IMR-90 (cell line): Measurements from ENCODE around the gene SNX33. TPM values are rescaled to one million over a fixed set of nuclear protein-coding genes. Genes with fewer than 3 reads are reported as not detected.
"Not testable (repeated sequence)": the region's sequence is repeated elsewhere in the genome, so short reads cannot be mapped to it uniquely, and the experiment has no call there.

Experiments
- ATAC-seq: fragments of 200-7000 bp; cut with Tn5 transposase; 2 replicates; pipeline ENCODE4 v1.9.1; 2020; ENCODE audit warnings: low read depth, mild to moderate bottlenecking, moderate library complexity
- BruUV-seq: library from RNA; stranded (reverse); fragments of 400-500 nt; replicated peaks from 2 replicates; lab custom pipeline; 2021; lab: Mats Ljungman, UMichigan
- CTCF ChIA-PET: fragments of 300-600 bp; formaldehyde crosslinking; extraction: SDS; loops from one replicate; lab custom pipeline; 2021; ENCODE audit warnings: antibody characterized with exemption; lab: Yijun Ruan, JAX
- POLR2A ChIA-PET: fragments of 300-600 bp; sonication (Branson Sonifier 250); formaldehyde crosslinking; loops from one replicate; lab custom pipeline; 2022; ENCODE audit warnings: antibody characterized with exemption; ENCODE audit not compliant: unreplicated experiment; lab: Charles Lee
- DNase-seq: peaks from one replicate; pipeline ENCODE4 v3.0.0; 2013
- H2AFZ ChIP-seq: replicated peaks from 2 replicates; pipeline ENCODE3; 2013; ENCODE audit warnings: low read length, mild to moderate bottlenecking; ENCODE audit not compliant: poor library complexity
- H2AK5ac ChIP-seq: 2 replicates; pipeline ENCODE4 v1.6.1; 2013; ENCODE audit warnings: low read depth, low read length, inconsistent platforms
- H2AK9ac ChIP-seq: replicated peaks from 2 replicates; pipeline ENCODE3; 2013; ENCODE audit warnings: mild to moderate bottlenecking, low read depth, low read length, moderate library complexity; ENCODE audit not compliant: poor library complexity
- H2BK120ac ChIP-seq: 2 replicates; pipeline ENCODE4 v1.6.1; 2013; ENCODE audit warnings: low read depth, low read length, inconsistent platforms
- H2BK15ac ChIP-seq: 3 replicates; pipeline ENCODE4 v1.6.1; 2013; ENCODE audit warnings: low read depth, low read length, inconsistent platforms
- H2BK20ac ChIP-seq: 2 replicates; pipeline ENCODE4 v1.6.1; 2013; ENCODE audit warnings: low read depth, mild to moderate bottlenecking, inconsistent platforms, low read length, moderate library complexity
- H2BK5ac ChIP-seq: 2 replicates; pipeline ENCODE4 v1.6.1; 2013; ENCODE audit warnings: mild to moderate bottlenecking, low read depth, low read length, inconsistent platforms; ENCODE audit not compliant: poor library complexity, severe bottlenecking
- H3K14ac ChIP-seq: replicated peaks from 2 replicates; pipeline ENCODE4 v1.6.1; 2013; ENCODE audit warnings: low read depth, low read length, inconsistent platforms
- H3K18ac ChIP-seq: 2 replicates; pipeline ENCODE4 v1.6.1; 2013; ENCODE audit warnings: low read depth, low read length, control low read depth
- H3K23ac ChIP-seq: 2 replicates; pipeline ENCODE4 v1.6.1; 2013; ENCODE audit warnings: low read depth, low read length, inconsistent platforms
- H3K27ac ChIP-seq: 2 replicates; pipeline ENCODE4 v1.5.1; 2013; ENCODE audit warnings: mild to moderate bottlenecking, control low read depth, low read length; ENCODE audit not compliant: insufficient read depth
- H3K27me3 ChIP-seq: 2 replicates; pipeline ENCODE4 v1.6.1; 2013; ENCODE audit warnings: low read length; ENCODE audit not compliant: control insufficient read depth, insufficient read depth
- H3K36me3 ChIP-seq: 2 replicates; pipeline ENCODE4 v1.6.1; 2013; ENCODE audit warnings: low read length, mixed read lengths; ENCODE audit not compliant: control insufficient read depth, insufficient read depth
- H3K4ac ChIP-seq: 2 replicates; pipeline ENCODE4 v1.6.1; 2013; ENCODE audit warnings: low read depth, low read length, inconsistent platforms
- H3K4me1 ChIP-seq: 2 replicates; pipeline ENCODE4 v1.6.1; 2013; ENCODE audit warnings: low read length, mixed read lengths; ENCODE audit not compliant: control insufficient read depth, insufficient read depth
- H3K4me2 ChIP-seq: 2 replicates; pipeline ENCODE4 v1.6.1; 2013; ENCODE audit warnings: low read depth, mild to moderate bottlenecking, control low read depth, low read length, moderate library complexity
- H3K4me3 ChIP-seq: 2 replicates; pipeline ENCODE4 v1.5.1; 2013; ENCODE audit warnings: low read depth, mild to moderate bottlenecking, control low read depth, low read length, moderate library complexity; ENCODE audit not compliant: insufficient read depth
- H3K56ac ChIP-seq: 2 replicates; pipeline ENCODE4 v1.6.1; 2013; ENCODE audit warnings: low read length, inconsistent platforms; ENCODE audit not compliant: insufficient read depth; ENCODE audit errors: extremely low read depth
- H3K79me1 ChIP-seq, 2 experiments: 2 replicates each; pipeline ENCODE4 v1.6.1; 2013; ENCODE audit warnings: low read length in 2 of 2, inconsistent platforms in 1 of 2, low read depth in 1 of 2
- H3K9ac ChIP-seq: 2 replicates; pipeline ENCODE4 v1.6.1; 2013; ENCODE audit warnings: low read depth, low read length, control low read depth
- H3K9me1 ChIP-seq: 2 replicates; pipeline ENCODE4 v1.6.1; 2013; ENCODE audit warnings: low read length, inconsistent platforms; ENCODE audit not compliant: insufficient read depth
- H3K9me3 ChIP-seq: 2 replicates; pipeline ENCODE4 v1.6.1; 2013; ENCODE audit warnings: low read length; ENCODE audit not compliant: control insufficient read depth, insufficient read depth
- H4K20me1 ChIP-seq: 2 replicates; pipeline ENCODE4 v1.6.1; 2013; ENCODE audit warnings: low read length, inconsistent platforms; ENCODE audit not compliant: insufficient read depth
- H4K5ac ChIP-seq: 2 replicates; pipeline ENCODE4 v1.6.1; 2013; ENCODE audit warnings: mild to moderate bottlenecking, low read depth, low read length, control low read depth
- H4K8ac ChIP-seq, 2 experiments: 2 replicates each; pipeline ENCODE4 v1.6.1; 2013; ENCODE audit warnings: low read depth in 2 of 2, low read length in 2 of 2, control low read depth in 1 of 2, inconsistent platforms in 1 of 2
- H4K91ac ChIP-seq: 2 replicates; pipeline ENCODE4 v1.6.1; 2013; ENCODE audit warnings: low read depth, low read length, inconsistent platforms; ENCODE audit not compliant: insufficient read depth
- CTCF ChIP-seq: conservative IDR thresholded peaks from 2 replicates; pipeline ENCODE4 v1.5.1; 2012; ENCODE audit warnings: mild to moderate bottlenecking, low read depth, low read length, improper control_type of control experiment
- RAD21 ChIP-seq: IDR thresholded peaks from 2 replicates; pipeline ENCODE4 v1.6.1; 2012; ENCODE audit warnings: low read length, improper control_type of control experiment
- SMC3 ChIP-seq: fragments of 150-350 bp; IDR thresholded peaks from 2 replicates; pipeline ENCODE4 v1.6.1; 2016; ENCODE audit warnings: low read depth, mild to moderate bottlenecking, antibody characterized with exemption, low read length, moderate library complexity
- WGBS, 2 experiments: methylation state at CpG; one replicate each; pipeline versions ENCODE4 v1.1.5 to v1.1.7; 2013; ENCODE audit warnings: missing lambda C conversion rate in 2 of 2; ENCODE audit not compliant: insufficient read length in 1 of 2; ENCODE audit errors: extremely low coverage in 2 of 2; 5-methylcytosine and 5-hydroxymethylcytosine counted together
- dilution Hi-C: fragments of 300-500 bp; cut with HindIII; formaldehyde crosslinking; loops from one replicate; pipeline ENCODE4 v1.14.3; 2018; ENCODE audit warnings: low sequenced_read_pairs; ENCODE audit not compliant: unreplicated experiment
- in situ Hi-C: fragments of 300-500 bp; cut with MboI; formaldehyde crosslinking; loops from 3 replicates; pipeline ENCODE4 v1.14.3; 2019; ENCODE audit warnings: low sequenced_read_pairs, inconsistent platforms, mixed read lengths
- intact Hi-C: fragments of 100-400 bp; cut with micrococcal nuclease; formaldehyde crosslinking; loops from 2 replicates; pipeline ENCODE4 v1.10.0; 2022
- polyA plus RNA-seq, 3 experiments: library from polyadenylated mRNA; depleted of rRNA; stranded (reverse); fragments of >200 nt; gene quantifications; 2 replicates each; pipeline ENCODE4 v1.2.3, GENCODE V29; 2012; ENCODE audit warnings: low replicate concordance in 1 of 3
- total RNA-seq: library from RNA; depleted of rRNA; stranded (reverse); fragments of >200 nt; gene quantifications from 2 replicates; pipeline ENCODE4 v1.2.3, GENCODE V29; 2012

SNX33 gene
- total and polyA plus RNA-seq, 2 of the 4 experiments (the other 2 are of a cell fraction) = 12.7 to 14.6 TPM

- H3K4me3 ChIP-seq, dilution Hi-C loops, H2AK9ac ChIP-seq, H3K18ac ChIP-seq, H2BK5ac ChIP-seq, H3K9me1 ChIP-seq, H3K27me3 ChIP-seq, H2BK15ac ChIP-seq, H2BK120ac ChIP-seq, H3K56ac ChIP-seq, H3K23ac ChIP-seq, H3K14ac ChIP-seq, BruUV-seq, H2AK5ac ChIP-seq, H4K20me1 ChIP-seq, H2BK20ac ChIP-seq, H3K9ac ChIP-seq, H2AFZ ChIP-seq, H4K8ac ChIP-seq, H3K4ac ChIP-seq, H3K4me2 ChIP-seq, H3K27ac ChIP-seq, H3K9me3 ChIP-seq, H4K5ac ChIP-seq, H4K91ac ChIP-seq, H3K4me1 ChIP-seq: not testable (repeated sequence)
- CTCF ChIA-PET = interaction anchor here (0.8 kb wide), 1 partner anchor 45 kb away, joined by 3 read pairs; no protein-coding TSS in a partner anchor
- Histone ChIP-seq H3K79me1 (peaks cover 6 to 36% of the 10 kb centered on the region in 2 experiments; a peak in 3 of 4 replicates), H3K36me3 (peaks cover 15% of the 10 kb centered on the region)
- in situ Hi-C loops (loop anchor here (5.0 kb wide), 1 partner anchor 46 kb away; no protein-coding TSS in a partner anchor), intact Hi-C loops (loop anchor here (1.0 to 5.0 kb wide), 4 partner anchors 35 to 316 kb away; partner anchors contain the start of gene MAN2C1)
- WGBS, 2 experiments = 43% methylated on average over 6 of the region's 14 CpGs; no CpG with 5 or more reads in 1 of the 2 experiments
- TF ChIP-seq CTCF = peak; percentile 70
- TF ChIP-seq SMC3 = peak; percentile 74
- peak; percentile 82 for TF ChIP-seq RAD21
- DNase-seq = peak; percentile 44
- POLR2A ChIA-PET = interaction anchor here (0.6 kb wide), 1 partner anchor 44 kb away, joined by 6 read pairs; the partner anchor contains the start of gene IMP3
- peak; percentile 82 for ATAC-seq
Measured at GRCh38 chr15:75683646-75684312, 36.1 kb downstream of the SNX33 start.
